K562 (cell line): ENCODE results near the gene MBD4. TPM values are rescaled to one million over a fixed set of nuclear protein-coding genes. Genes with fewer than 3 reads are reported as not detected.

ENCODE experiments used
- ATAC-seq: fragments of 200-7000 bp; cut with Tn5 transposase; 3 replicates; pipeline ENCODE4 v1.9.1; 2020; ENCODE audit warnings: moderate library complexity
- BruUV-seq: library from RNA; stranded (reverse); fragments of 400-500 nt; replicated peaks from 2 replicates; lab custom pipeline; 2021; lab: Mats Ljungman, UMichigan
- CTCF ChIA-PET: fragments of 300-600 bp; formaldehyde crosslinking; extraction: SDS; loops from one replicate; lab custom pipeline; 2021; ENCODE audit warnings: low intra/inter-chr PET ratio; lab: Yijun Ruan, JAX
- POLR2A ChIA-PET: fragments of 300-600, 350-650 bp; sonication (Branson Sonifier 250); formaldehyde crosslinking; extraction: SDS; loops from one replicate; lab custom pipeline; 2021; ENCODE audit warnings: antibody characterized with exemption, inconsistent platforms; lab: Yijun Ruan, JAX
- DNase-seq, 4 experiments: peaks; one replicate each; pipeline versions ENCODE4 v3.0.0 to v3.0.0-alpha.2; 2011 to 2018; ENCODE audit warnings: low spot score in 3 of 4, mixed read lengths in 3 of 4; ENCODE audit errors: extremely low read depth in 1 of 4
- FAIRE-seq: peaks from 2 replicates; lab custom pipeline; 2011; peaks lifted over from hg19 to GRCh38; lab: Jason Lieb, UNC
- H2AFZ ChIP-seq: 2 replicates; pipeline ENCODE4 v1.6.0; 2011; ENCODE audit warnings: low read depth, low read length, control low read depth, inconsistent platforms
- H3K27ac ChIP-seq: fragments of 200-600 bp; 3 replicates; pipeline ENCODE4 v1.8.0; 2011; ENCODE audit warnings: low read depth, mild to moderate bottlenecking, control low read depth, inconsistent platforms, low read length, moderate library complexity, mixed read lengths; ENCODE audit errors: extremely low read depth
- H3K27me3 ChIP-seq, 2 experiments: fragments of 300-600 bp in 1 of 2; 2 replicates in 1 of 2; 3 replicates in 1 of 2; pipeline versions ENCODE4 v1.6.0 to v1.8.0; 2011; ENCODE audit warnings: inconsistent platforms in 2 of 2, low read length in 2 of 2, mild to moderate bottlenecking in 1 of 2, mixed read lengths in 1 of 2, moderate library complexity in 1 of 2; ENCODE audit not compliant: control insufficient read depth in 2 of 2, insufficient read depth in 2 of 2
- H3K36me3 ChIP-seq: fragments of 300-600 bp; 3 replicates; pipeline ENCODE4 v1.8.0; 2011; ENCODE audit warnings: mild to moderate bottlenecking, low read length, inconsistent platforms; ENCODE audit not compliant: control insufficient read depth, insufficient read depth
- H3K4me1 ChIP-seq, 2 experiments: fragments of 200-600 bp in 1 of 2; replicated peaks in 1 of 2; 2 replicates in 1 of 2; 3 replicates in 1 of 2; pipeline versions ENCODE4 v1.5.1 to v1.8.0; 2011; ENCODE audit warnings: inconsistent platforms in 2 of 2, low read length in 2 of 2, mild to moderate bottlenecking in 1 of 2, mixed read lengths in 1 of 2, moderate library complexity in 1 of 2; ENCODE audit not compliant: control insufficient read depth in 2 of 2, insufficient read depth in 2 of 2
- H3K4me2 ChIP-seq: 2 replicates; pipeline ENCODE4 v1.6.1; 2011; ENCODE audit warnings: low read length, control low read depth, inconsistent platforms, mixed read lengths; ENCODE audit not compliant: insufficient read depth
- H3K4me3 ChIP-seq: fragments of 200-600 bp; sonication (generic), shearing (Covaris generic); 2 replicates; pipeline ENCODE4 v1.5.1; 2016; ENCODE audit warnings: control low read depth, inconsistent platforms
- H3K79me2 ChIP-seq: fragments of 200-600 bp; 3 replicates; pipeline ENCODE4 v1.8.0; 2011; ENCODE audit warnings: low read length, inconsistent platforms; ENCODE audit not compliant: control insufficient read depth, insufficient read depth
- H3K9ac ChIP-seq, 2 experiments: 2 replicates each; pipeline versions ENCODE4 v1.6.0 to v1.6.1; 2011; ENCODE audit warnings: low read depth in 2 of 2, low read length in 2 of 2, control low read depth in 1 of 2, inconsistent platforms in 1 of 2, mild to moderate bottlenecking in 1 of 2, mixed read lengths in 1 of 2; ENCODE audit not compliant: insufficient read depth in 1 of 2
- H3K9me1 ChIP-seq: one replicate; pipeline ENCODE4 v1.6.0; 2011; ENCODE audit warnings: inconsistent platforms, mild to moderate bottlenecking, low read length, moderate library complexity; ENCODE audit not compliant: control insufficient read depth, insufficient read depth
- H3K9me3 ChIP-seq: replicated peaks from 2 replicates; pipeline ENCODE4 v1.5.1; 2011; ENCODE audit warnings: low read depth, low read length, inconsistent platforms; ENCODE audit not compliant: control insufficient read depth, insufficient read depth
- H4K20me1 ChIP-seq: replicated peaks from 2 replicates; pipeline ENCODE4 v1.6.1; 2011; ENCODE audit warnings: low read length, inconsistent platforms, mixed read lengths; ENCODE audit not compliant: control insufficient read depth, insufficient read depth
- CBX1 ChIP-seq: sonication (generic); IDR thresholded peaks from 2 replicates; pipeline ENCODE4 v1.6.1; 2016; ENCODE audit warnings: antibody characterized with exemption, low read depth, mild to moderate bottlenecking
- GTF2A2 ChIP-seq: IDR thresholded peaks from 2 replicates; pipeline ENCODE4 v1.6.1; 2016; ENCODE audit warnings: mild to moderate bottlenecking, missing genetic modification characterization, missing compliant biosample characterization
- KAT8 ChIP-seq: fragments of 450-650 bp; IDR thresholded peaks from 2 replicates; pipeline ENCODE4 v1.6.1; 2016; ENCODE audit warnings: low read depth, mild to moderate bottlenecking
- NFIC ChIP-seq: fragments of 450-650 bp; IDR thresholded peaks from 2 replicates; pipeline ENCODE4 v1.6.1; 2017; ENCODE audit warnings: mild to moderate bottlenecking, inconsistent platforms
- ZBTB26 ChIP-seq: fragments of 450-650 bp; formaldehyde crosslinking; IDR thresholded peaks from 2 replicates; pipeline ENCODE4 v1.4.0; 2022; ENCODE audit warnings: missing genetic modification characterization
- WGBS: fragments of 100-300 bp; shearing (Covaris generic); methylation state at CpG from one replicate; pipeline ENCODE4 v1.1.6; 2016; ENCODE audit warnings: low coverage, mixed read lengths; ENCODE audit not compliant: insufficient coverage; ENCODE audit errors: missing lambda C conversion rate; 5-methylcytosine and 5-hydroxymethylcytosine counted together
- in situ Hi-C: fragments of 300-500 bp; cut with MboI; formaldehyde crosslinking; loops from 4 replicates; pipeline ENCODE4 v1.15.0; 2018; ENCODE audit warnings: inconsistent platforms, mixed read lengths
- intact Hi-C: fragments of 100-400 bp; cut with micrococcal nuclease; formaldehyde crosslinking; loops from 2 replicates; pipeline ENCODE4 v1.14.2; 2022
- polyA plus RNA-seq, 8 experiments: library from polyadenylated mRNA; depleted of rRNA in 4 of 8; stranded (reverse) in 5 of 8; unstranded in 3 of 8; fragments of >200 nt; fragmentation: Nextera tagmentation in 2 of 8; fragmentation: Illumina TruSeq in 1 of 8; extraction: Ambion mirVana in 2 of 8; extraction: Trizol in 1 of 8; gene quantifications; 2 replicates each; pipeline versions ENCODE4 v1.2.1 to v1.2.3, GENCODE V29; 2011 to 2014; ENCODE audit warnings: inconsistent platforms in 1 of 8, missing spikeins in 1 of 8
- total RNA-seq, 7 experiments: library from RNA; depleted of rRNA in 6 of 7; stranded (reverse); fragments of >200 nt in 6 of 7; fragmentation: Illumina TruSeq in 2 of 7; extraction: Trizol in 2 of 7; gene quantifications; 2 replicates each; pipeline versions ENCODE4 v1.2.1 to v1.2.3, GENCODE V29; 2011 to 2021; ENCODE audit warnings: low replicate concordance in 1 of 7

MBD4 gene
- total and polyA plus RNA-seq, 9 of the 15 experiments (the other 6 are each of a cell fraction or from before 2014, with no cell fraction given): 13.3 to 63.9 (median 39.0) TPM

- Histone ChIP-seq H3K9me3 (no peaks in the 10 kb centered on the region), H3K4me1 (peaks cover 0 to 2% of the 10 kb centered on the region in 2 experiments; a peak in 3 of 5 replicates), H4K20me1 (no peaks in the 10 kb centered on the region), H3K27ac (no peak overlapping the region), H3K4me3 (no peak overlapping the region), H3K9ac (no peak overlapping the region), H3K4me2 (no peak overlapping the region), H3K27me3 (no peaks in the 10 kb centered on the region), H2AFZ (no peak overlapping the region), H3K36me3 (peaks cover 51% of the 10 kb centered on the region; the same call in 2 of the 3 replicates), H3K79me2 (no peaks in the 10 kb centered on the region; the same call in 2 of the 3 replicates), H3K9me1 (no peaks in the 10 kb centered on the region)
- POLR2A ChIA-PET: interaction anchor here (0.6 kb wide), 1 partner anchor 175 kb away, joined by 3 read pairs; no protein-coding TSS in a partner anchor
- in situ Hi-C loops (loop anchor here (25.0 kb wide), 1 partner anchor 423 kb away; no protein-coding TSS in a partner anchor), intact Hi-C loops (loop anchor here (10.0 kb wide), 1 partner anchor 215 kb away; the partner anchor contains the start of gene PLXND1)
- DNase-seq: no peak
- BruUV-seq: no TSS peak
- TF ChIP-seq KAT8 (no peak), GTF2A2 (tag) (no peak), CBX1 (no peak), NFIC (no peak), ZBTB26 (no peak)
- no peak for FAIRE-seq
- CTCF ChIA-PET: no interaction called here
- WGBS: 73% methylated on average over 3 of the region's 3 CpGs
- ATAC-seq: no peak
Measured at GRCh38 chr3:129389572-129389937, 50.2 kb downstream of the MBD4 start.
